ENCODE measurements around the gene RMI1. TPM values are rescaled to one million over a fixed set of nuclear protein-coding genes. Genes with fewer than 3 reads are reported as not detected.

RMI1 gene
- total RNA-seq, 4 donors from 2014 or later, result 1.0 to 16.5 (median 6.7) TPM

DNA sequence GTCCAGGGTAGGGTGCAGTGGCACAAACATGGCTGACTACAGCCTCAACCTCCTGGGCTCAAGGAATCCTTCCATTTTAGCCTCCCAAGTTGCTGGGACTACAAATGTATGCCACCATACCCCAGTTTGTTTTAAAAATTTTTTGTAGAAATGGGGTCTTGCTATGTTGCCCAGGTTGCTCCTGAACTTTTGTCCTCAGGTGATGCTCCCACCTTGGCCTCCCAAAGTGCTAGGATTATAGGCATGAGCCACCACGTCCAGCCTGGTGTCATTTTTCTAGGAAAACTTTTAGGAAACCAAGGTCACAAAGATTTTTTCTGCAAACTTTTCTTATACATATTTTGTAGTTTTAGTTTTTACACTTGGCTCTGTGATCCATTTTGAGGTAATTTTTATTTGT is 10.8 kb downstream of the RMI1 start:
- H3K9me3 ChIP-seq, result no peaks in the 10 kb centered on the region

DNA sequence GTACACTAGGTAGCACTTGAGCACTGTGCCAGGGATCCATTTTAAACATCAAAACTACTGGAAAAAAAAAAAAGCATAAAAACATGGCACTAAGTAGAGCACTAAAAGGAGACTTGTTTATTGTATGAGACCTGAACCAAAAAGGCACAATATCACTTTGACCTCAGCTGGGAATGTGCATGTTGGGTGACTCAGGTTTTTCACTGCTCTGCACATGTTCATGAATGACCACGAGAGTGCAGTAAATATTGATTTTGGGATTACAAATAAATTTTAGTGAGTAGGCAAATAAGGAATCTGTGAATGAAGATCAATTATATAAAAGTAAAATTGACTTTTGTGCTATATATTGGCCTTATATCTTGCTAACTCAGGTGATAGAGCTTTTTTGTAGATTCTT is 11.8 kb downstream of the RMI1 start:
- H3K9me3 ChIP-seq, result no peaks in the 10 kb centered on the region
- no peak overlapping the region for H3K4me3 ChIP-seq
- TF ChIP-seq, protein P1, sequence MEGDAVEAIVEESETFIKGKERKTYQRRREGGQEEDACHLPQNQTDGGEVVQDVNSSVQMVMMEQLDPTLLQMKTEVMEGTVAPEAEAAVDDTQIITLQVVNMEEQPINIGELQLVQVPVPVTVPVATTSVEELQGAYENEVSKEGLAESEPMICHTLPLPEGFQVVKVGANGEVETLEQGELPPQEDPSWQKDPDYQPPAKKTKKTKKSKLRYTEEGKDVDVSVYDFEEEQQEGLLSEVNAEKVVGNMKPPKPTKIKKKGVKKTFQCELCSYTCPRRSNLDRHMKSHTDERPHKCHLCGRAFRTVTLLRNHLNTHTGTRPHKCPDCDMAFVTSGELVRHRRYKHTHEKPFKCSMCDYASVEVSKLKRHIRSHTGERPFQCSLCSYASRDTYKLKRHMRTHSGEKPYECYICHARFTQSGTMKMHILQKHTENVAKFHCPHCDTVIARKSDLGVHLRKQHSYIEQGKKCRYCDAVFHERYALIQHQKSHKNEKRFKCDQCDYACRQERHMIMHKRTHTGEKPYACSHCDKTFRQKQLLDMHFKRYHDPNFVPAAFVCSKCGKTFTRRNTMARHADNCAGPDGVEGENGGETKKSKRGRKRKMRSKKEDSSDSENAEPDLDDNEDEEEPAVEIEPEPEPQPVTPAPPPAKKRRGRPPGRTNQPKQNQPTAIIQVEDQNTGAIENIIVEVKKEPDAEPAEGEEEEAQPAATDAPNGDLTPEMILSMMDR (IDR thresholded peaks at IDR 0.05), result no peak
- TF ChIP-seq POLR2A (IDR thresholded peaks at IDR 0.05), result no peak
- DNase-seq, result no peak
- H3K4me1 ChIP-seq, result no peaks in the 10 kb centered on the region
- intact Hi-C loops (cut with DNase I; ENCODE audit: low total_unique reads), result no loop called here
- no peaks in the 10 kb centered on the region for H3K27me3 ChIP-seq
- H3K27ac ChIP-seq, result no peak overlapping the region
- H3K36me3 ChIP-seq, result no peaks in the 10 kb centered on the region

More for the DNA sequence above, 10.8 kb downstream of the RMI1 start:
- Histone ChIP-seq H3K27ac (no peak overlapping the region), H3K4me1 (no peaks in the 10 kb centered on the region), H3K27me3 (no peaks in the 10 kb centered on the region), H3K4me3 (no peak overlapping the region), H3K36me3 (no peaks in the 10 kb centered on the region)
- TF ChIP-seq POLR2A (IDR thresholded peaks at IDR 0.05), result no peak
- TF ChIP-seq, protein P1 (IDR thresholded peaks at IDR 0.05), result no peak
- intact Hi-C loops (cut with DNase I; ENCODE audit: low total_unique reads), result no loop called here
- no peak for DNase-seq

DNA sequence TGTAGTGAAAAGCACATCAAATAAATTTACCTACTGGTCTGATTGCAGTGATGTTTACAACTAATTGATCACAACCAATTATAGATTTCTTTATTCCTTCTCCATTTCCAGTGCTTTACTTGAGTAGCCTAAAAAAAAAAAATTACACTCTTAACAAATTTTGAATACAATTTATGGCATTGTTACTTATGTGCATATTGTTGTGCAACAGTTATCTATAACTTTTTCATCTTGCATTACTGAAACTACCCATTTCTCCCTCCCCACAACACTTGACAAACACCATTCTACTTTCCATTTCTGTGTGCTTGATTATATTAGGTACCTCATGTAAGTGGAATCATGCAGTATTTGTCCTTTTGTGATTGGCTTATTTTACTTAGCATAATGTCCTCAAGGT is 12.3 kb downstream of the RMI1 start:
- Histone ChIP-seq H3K9me3 (no peaks in the 10 kb centered on the region), H3K27ac (no peak overlapping the region), H3K27me3 (no peaks in the 10 kb centered on the region), H3K4me1 (no peaks in the 10 kb centered on the region), H3K4me3 (no peak overlapping the region), H3K36me3 (no peaks in the 10 kb centered on the region)
- intact Hi-C loops (cut with DNase I; ENCODE audit: low total_unique reads), result no loop called here
- DNase-seq, result no peak
- TF ChIP-seq, protein P1 (IDR thresholded peaks at IDR 0.05), result no peak
- no peak for TF ChIP-seq POLR2A (IDR thresholded peaks at IDR 0.05)

DNA sequence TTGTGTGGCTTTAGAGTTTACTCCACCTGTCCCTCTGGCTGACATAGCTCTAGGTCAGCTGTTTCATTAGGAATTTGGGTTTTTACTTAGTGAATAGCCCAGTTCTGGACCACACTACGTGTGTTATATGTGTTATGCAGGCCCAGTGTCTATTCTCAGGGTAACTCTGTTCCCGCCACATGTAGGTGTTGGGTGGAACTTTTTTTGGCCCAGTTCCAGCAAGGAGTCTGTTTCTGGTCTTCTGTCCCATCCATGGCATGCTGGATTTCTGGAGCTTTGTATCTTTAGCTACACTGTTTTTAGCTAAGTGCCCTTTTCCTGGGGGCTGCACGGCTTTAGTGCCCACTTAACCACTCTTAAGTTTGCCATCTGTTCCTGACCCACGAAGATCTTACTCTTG is 15.5 kb downstream of the RMI1 start:
- TF ChIP-seq, protein P1 (IDR thresholded peaks at IDR 0.05), result no peak
- TF ChIP-seq POLR2A (IDR thresholded peaks at IDR 0.05), result no peak
- intact Hi-C loops (cut with DNase I; ENCODE audit: low total_unique reads), result no loop called here

DNA sequence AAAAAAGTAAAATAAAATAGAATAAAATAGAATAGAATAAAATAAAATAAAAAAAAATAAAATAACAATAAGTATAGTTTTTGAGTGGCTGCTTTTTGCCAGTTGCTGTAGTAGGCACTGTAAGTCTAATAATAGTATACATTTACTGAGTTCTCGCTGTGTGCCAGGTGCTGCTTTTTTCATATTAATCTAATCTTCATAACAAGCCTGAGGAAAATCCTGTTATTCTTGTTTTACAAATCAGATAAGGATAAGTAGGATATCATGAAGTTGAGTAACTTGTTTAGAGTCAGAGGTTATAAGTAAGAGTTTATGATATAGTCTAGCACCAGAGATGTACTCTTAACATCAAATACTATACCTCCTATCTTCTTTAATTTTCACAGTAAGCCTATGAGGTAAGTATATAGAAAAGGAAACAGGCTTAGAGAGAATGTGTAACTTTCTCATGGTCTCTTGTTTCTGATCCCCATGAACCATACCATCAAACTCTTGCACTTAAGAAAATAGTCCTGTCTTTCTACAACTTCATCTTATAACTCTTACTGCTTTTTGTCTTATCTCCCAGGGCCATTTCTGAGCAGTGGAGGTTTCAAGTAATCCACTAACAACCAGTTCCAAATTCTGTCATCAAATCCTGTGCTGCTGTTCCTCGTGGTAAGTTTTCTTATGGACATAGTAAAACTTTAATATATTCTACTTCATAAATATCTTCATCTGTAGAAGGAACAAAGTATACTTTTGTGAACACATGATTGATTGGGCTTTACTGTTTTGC is 18.7 kb downstream of the RMI1 start:
- no peaks in the 10 kb centered on the region for H3K9me3 ChIP-seq
- no peak overlapping the region for H3K4me3 ChIP-seq
- H3K4me1 ChIP-seq, result no peaks in the 10 kb centered on the region
- H3K27me3 ChIP-seq, result no peaks in the 10 kb centered on the region
- intact Hi-C loops (cut with DNase I; ENCODE audit: low total_unique reads), result no loop called here
- H3K36me3 ChIP-seq, result no peaks in the 10 kb centered on the region
- no peak for DNase-seq
- TF ChIP-seq, protein P1 (IDR thresholded peaks at IDR 0.05), result no peak
- TF ChIP-seq POLR2A (IDR thresholded peaks at IDR 0.05), result no peak
- H3K27ac ChIP-seq, result no peak overlapping the region

More for the DNA sequence above, 15.5 kb downstream of the RMI1 start:
- no peaks in the 10 kb centered on the region for H3K9me3 ChIP-seq
- H3K4me1 ChIP-seq, result no peaks in the 10 kb centered on the region
- H3K4me3 ChIP-seq, result no peak overlapping the region
- H3K27me3 ChIP-seq, result no peaks in the 10 kb centered on the region
- H3K36me3 ChIP-seq, result no peaks in the 10 kb centered on the region
- H3K27ac ChIP-seq, result no peak overlapping the region
- no peak for DNase-seq

All from uterus (tissue), 4 donors.